ENCODE measurements around the gene TNPO3. TPM values are rescaled to one million over a fixed set of nuclear protein-coding genes. Genes with fewer than 3 reads are reported as not detected.

The TNPO3 gene
- total RNA-seq = 50.8 and 56.2 TPM in 2 replicates

DNA sequence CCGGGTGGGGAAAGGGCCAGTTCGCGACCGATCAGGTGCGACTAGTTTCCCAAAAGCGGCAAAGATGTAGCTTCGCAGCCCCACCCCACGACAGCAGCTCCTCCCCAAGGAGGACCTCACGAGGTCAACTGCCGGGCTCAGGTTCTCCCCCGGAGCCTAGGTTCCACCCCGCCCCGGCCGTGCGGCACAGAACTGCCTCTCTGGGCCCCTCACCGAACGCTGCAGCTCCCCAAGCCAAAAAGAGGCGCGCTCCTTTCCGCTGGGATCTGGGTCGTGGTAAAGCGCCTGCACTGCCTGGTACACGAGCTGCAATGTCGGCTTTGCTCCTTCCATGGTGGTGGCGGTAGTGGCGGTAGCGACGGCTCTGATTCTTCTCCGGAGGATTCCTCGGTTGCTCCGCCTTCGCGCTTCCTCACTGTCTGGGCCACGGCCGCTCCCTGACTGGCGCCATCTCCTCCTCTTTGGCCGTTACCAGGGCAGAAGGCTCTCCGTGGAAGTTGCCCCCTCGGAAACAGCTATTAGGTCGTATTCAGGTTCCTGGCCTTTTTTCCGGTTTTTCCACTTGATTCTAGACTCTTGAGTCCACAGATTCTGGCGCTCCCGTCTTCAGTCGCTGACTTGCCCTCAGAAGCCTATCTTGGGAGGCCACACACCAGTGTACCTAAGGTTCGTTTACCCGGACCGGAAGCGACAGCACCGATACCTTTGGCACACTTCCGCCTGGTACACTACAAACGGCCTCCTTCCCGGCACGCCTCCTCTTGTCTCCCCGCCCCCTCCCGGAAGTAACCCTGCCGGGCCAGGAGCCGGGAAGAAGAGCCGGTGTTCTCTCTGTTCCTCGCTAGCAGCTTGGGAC is at the start of gene TNPO3:
TNPO3 (minus strand) TSS at position 674 of the 856 bp plus-strand sequence; CDS start at position 333, 341 bp downstream.
- Mint-ChIP-seq H3K4me1 (peaks cover 47% of the 10 kb centered on the region), H3K27ac (peak within 1 kb of the TSS; percentile 99), H3K4me3 (peak within 1 kb of the TSS; percentile 99), H3K36me3 (ENCODE audit: low read depth) (peaks cover 29% of the 10 kb centered on the region), H3K9me3 (no peaks in the 10 kb centered on the region), H3K27me3 (no peaks in the 10 kb centered on the region)
- POLR2A ChIA-PET = interaction anchor here (0.6 to 3.1 kb wide), 33 partner anchors 8 to 193 kb away, joined by 3 to 29 read pairs (median 5); partner anchors contain the start of genes AHCYL2, IRF5, KCP and TSPAN33
- ATAC-seq (ENCODE audit: low read depth) = peak; percentile 84
- peak; percentile 85 for DNase-seq
- CTCF ChIA-PET = interaction anchor here (0.5 to 3.0 kb wide), 4 partner anchors 37 to 216 kb away, joined by 3 to 18 read pairs (median 3); no protein-coding TSS in a partner anchor
- intact Hi-C loops (cut with micrococcal nuclease) = loop anchor here (1.0 to 2.0 kb wide), 9 partner anchors 36 to 712 kb away; partner anchors contain the start of genes ATP6V1F, METTL2B and RBM28
- TF ChIP-seq, protein P1, sequence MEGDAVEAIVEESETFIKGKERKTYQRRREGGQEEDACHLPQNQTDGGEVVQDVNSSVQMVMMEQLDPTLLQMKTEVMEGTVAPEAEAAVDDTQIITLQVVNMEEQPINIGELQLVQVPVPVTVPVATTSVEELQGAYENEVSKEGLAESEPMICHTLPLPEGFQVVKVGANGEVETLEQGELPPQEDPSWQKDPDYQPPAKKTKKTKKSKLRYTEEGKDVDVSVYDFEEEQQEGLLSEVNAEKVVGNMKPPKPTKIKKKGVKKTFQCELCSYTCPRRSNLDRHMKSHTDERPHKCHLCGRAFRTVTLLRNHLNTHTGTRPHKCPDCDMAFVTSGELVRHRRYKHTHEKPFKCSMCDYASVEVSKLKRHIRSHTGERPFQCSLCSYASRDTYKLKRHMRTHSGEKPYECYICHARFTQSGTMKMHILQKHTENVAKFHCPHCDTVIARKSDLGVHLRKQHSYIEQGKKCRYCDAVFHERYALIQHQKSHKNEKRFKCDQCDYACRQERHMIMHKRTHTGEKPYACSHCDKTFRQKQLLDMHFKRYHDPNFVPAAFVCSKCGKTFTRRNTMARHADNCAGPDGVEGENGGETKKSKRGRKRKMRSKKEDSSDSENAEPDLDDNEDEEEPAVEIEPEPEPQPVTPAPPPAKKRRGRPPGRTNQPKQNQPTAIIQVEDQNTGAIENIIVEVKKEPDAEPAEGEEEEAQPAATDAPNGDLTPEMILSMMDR (IDR thresholded peaks at IDR 0.05) = no peak

DNA sequence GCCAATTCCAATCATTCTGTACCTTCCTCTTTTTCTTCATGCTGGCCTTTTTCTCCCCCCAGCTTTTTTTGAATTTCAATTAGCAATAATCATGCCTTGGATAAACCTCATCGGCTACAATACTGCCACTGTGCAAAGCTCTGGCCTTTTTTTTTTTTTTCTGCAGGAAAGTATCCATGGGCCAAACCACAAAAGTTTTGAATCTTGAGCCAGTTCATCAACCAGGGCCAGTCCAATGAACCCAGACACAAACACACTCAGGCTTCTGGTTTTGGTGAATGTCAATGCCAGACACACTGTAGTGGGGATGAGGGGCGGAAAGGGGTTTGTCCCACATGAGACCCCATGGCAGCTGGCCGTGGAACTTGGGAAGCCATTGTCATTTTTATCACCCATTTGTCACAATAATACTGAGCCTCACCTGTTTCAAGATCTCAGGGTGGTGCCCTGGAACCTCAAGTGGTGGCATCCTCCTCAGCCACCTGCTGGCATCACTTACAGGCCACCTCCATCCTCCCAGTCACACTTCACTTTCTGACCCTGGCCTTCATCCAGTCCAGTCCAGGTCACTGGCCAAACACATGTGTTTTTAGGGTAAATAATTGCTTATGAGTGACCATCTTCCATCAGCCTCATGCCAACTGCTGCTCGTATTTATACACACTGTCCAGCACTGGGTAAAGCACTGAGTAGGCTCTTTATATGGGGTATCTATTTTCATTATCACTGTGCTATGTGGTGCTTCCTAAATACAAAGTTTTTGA is 48.8 kb upstream of the TNPO3 start:
- H3K27ac Mint-ChIP-seq = no peak overlapping the region

GRCh38 chr7:129101746-129102145 is 46.8 kb upstream of the TNPO3 start:
- no peak for DNase-seq
- ChIA-PET CTCF (interaction anchor here (1.4 to 3.9 kb wide), 3 partner anchors 10 to 45 kb away, joined by 4 to 18 read pairs (median 4); no protein-coding TSS in a partner anchor), POLR2A (interaction anchor here (1.8 to 2.2 kb wide), 2 partner anchors 21 to 35 kb away, joined by 6 to 8 read pairs; no protein-coding TSS in a partner anchor)
- H3K4me1 Mint-ChIP-seq = peaks cover 21% of the 10 kb centered on the region
- H3K27ac Mint-ChIP-seq = no peak overlapping the region
- TF ChIP-seq, protein P1 (IDR thresholded peaks at IDR 0.05) = no peak
- no peak for ATAC-seq (ENCODE audit: low read depth)
- H3K27me3 Mint-ChIP-seq = no peaks in the 10 kb centered on the region
- no peaks in the 10 kb centered on the region for H3K36me3 Mint-ChIP-seq (ENCODE audit: low read depth)
- no peaks in the 10 kb centered on the region for H3K9me3 Mint-ChIP-seq
- no peak overlapping the region for H3K4me3 Mint-ChIP-seq
- intact Hi-C loops (cut with micrococcal nuclease) = no loop called here

More for the DNA sequence above, 48.8 kb upstream of the TNPO3 start:
- TF ChIP-seq, protein P1 (IDR thresholded peaks at IDR 0.05) = no peak
- Mint-ChIP-seq H3K4me3 (no peak overlapping the region), H3K4me1 (peaks cover 20% of the 10 kb centered on the region), H3K27me3 (no peaks in the 10 kb centered on the region), H3K9me3 (no peaks in the 10 kb centered on the region), H3K36me3 (ENCODE audit: low read depth) (no peaks in the 10 kb centered on the region)
- ChIA-PET POLR2A (interaction anchor here (1.8 to 2.2 kb wide), 2 partner anchors 19 to 33 kb away, joined by 6 to 8 read pairs; no protein-coding TSS in a partner anchor), CTCF (interaction anchor here (1.5 kb wide), 1 partner anchor 60 kb away, joined by 7 read pairs; no protein-coding TSS in a partner anchor)
- ATAC-seq (ENCODE audit: low read depth) = no peak
- intact Hi-C loops (cut with micrococcal nuclease) = no loop called here
- no peak for DNase-seq

DNA sequence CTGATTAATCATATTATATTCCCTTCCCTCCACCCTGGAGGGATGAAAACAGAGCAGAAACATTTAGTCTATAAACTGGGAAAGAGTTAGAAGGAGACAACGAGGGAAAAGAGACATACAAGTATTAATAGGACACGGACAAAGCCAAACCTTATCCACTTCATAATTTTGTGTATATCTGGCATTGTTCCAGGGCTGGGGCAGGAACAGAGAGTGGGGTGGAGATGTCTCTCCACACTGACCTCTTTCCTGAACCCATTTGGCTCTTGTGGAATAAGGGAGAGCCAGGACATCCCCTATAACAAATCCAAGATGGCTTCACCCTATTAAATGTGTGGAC is 45.9 kb upstream of the TNPO3 start:
- Mint-ChIP-seq H3K27me3 (no peaks in the 10 kb centered on the region), H3K4me1 (peaks cover 29% of the 10 kb centered on the region), H3K27ac (no peak overlapping the region), H3K4me3 (no peak overlapping the region), H3K9me3 (no peaks in the 10 kb centered on the region), H3K36me3 (ENCODE audit: low read depth) (no peaks in the 10 kb centered on the region)
- ChIA-PET POLR2A (no interaction called here), CTCF (interaction anchor here (1.8 to 3.9 kb wide), 2 partner anchors 9 to 17 kb away, joined by 4 to 18 read pairs; no protein-coding TSS in a partner anchor)
- TF ChIP-seq, protein P1 (IDR thresholded peaks at IDR 0.05) = no peak
- ATAC-seq (ENCODE audit: low read depth) (no peak), DNase-seq (no peak)
- intact Hi-C loops (cut with micrococcal nuclease) = no loop called here

Measured in activated B cell treated with CpG ODN at 0.5 μM for 24 hours (primary cell).